NAMALWA (cell line): ENCODE measurements around the gene CYP8B1.
"Not testable (repeated sequence)": the region's sequence is repeated elsewhere in the genome, so short reads cannot be mapped to it uniquely, and the experiment has no call there.

ENCODE experiments used
- DNase-seq: peaks from one replicate; pipeline ENCODE4 v3.0.0-alpha.2; 2015; ENCODE audit warnings: low spot score

CYP8B1 gene

DNA sequence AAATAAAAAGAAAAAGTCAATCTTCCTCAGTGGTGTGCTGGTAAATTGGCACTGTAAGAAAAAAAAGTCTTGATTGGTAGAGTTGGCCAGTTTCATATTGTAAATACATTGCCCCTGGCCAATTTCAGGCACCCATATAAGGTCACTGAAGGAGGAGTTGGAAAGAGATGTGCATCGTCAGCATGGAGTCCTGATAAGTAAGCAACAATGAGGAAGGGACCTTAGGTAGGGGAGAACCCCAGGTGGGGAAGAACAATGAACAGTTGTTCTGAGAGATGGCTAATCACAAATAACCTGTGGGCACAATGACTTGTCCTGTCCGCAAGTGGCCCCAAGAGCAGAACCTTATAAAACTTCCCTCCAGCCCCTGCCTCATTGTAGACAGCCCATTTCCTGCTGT lies 8.6 kb upstream of the CYP8B1 start:
- no peak for DNase-seq

DNA sequence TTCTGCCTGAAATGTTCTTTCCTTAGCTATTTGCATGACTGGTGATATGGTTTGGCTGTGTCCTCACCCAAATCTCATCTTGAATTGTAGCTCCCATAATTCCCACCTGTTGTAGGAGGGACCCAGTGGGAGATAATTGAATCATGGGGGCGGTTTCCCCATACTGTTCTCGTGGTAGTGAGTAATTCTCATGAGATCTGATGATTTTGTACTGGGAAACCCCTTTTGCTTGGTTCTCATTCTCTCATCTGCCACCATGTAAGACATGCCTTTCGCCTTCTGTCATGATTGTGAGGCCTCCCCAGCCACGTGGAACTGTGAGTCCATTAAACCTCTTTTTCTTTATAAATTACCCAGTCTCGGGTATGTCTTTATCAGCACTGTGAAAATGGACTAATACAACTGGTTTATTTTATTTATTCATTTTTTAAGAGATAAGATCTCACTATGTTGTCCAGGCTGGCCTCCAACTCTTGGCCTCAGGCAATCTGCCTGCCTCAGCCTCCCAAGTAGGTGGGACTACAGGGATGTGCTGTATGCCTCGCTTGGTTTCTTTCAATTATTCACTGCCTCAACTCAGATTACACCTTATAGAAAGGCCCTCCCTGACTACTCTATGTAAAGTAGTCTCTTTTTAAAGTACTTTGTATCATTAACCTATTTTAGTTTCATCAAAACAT lies 7.7 kb upstream of the CYP8B1 start:
- not testable (repeated sequence) for DNase-seq

DNA sequence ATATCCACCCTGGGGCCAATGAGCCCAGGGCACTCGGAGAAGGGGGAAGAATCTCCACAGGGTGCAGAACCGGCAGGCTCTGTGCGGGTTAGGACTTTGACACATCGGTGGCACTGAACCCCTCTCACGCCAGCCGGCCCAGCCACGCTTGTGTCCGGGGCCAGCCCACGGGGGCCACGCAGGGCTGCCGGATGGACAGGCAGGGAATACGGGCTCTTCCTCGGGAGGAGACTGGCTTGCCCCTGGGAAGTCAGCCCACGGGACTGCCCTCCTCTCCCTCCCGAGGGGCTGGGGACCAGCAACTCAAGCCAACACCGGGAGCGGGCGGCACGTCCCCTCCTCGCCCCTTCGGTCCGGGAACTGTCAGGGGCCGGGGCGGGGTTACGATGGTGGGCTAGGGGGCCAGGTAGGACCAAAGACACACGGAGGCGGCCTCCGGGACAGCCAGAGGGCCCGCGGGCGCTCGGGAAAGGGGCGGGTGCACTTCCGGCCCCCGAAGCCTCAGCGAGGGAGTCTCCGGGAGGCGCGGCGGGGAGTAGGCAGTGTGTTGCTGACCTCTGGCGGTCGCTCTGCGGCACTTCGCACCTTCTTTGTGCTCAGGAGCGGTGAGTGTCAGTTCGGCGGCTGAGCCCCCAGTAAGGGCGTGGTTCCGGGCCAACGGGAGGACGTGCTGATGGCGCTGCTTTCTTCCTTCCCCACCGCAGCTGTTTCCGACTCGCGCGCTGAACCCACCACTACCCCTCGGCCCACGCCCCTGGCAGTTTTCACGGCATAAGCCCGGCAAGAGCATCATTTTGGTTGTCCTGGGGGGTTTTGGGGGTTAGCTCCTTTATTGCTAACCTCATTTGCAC lies 5.1 kb upstream of the CYP8B1 start:
- peak; percentile 86 for DNase-seq

DNA sequence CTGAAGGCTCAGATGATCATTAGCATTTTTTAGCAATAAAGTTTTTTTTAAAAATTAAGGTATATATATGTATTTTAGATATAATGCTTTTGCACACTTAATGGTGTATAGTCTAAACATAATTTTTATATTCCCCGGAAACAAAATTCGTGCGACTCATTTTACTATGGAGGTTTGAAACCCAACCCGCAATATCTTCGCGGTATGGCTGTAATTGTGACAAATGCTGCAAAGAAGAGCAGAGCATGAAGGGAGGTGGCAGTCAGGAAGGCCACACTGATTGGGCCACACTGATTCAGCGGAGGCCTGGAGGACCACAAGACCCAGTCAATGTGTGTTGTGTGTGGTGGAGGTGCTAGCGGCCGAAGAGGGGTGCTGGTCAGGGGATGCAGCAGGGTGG lies 4.5 kb upstream of the CYP8B1 start:
- DNase-seq = no peak

DNA sequence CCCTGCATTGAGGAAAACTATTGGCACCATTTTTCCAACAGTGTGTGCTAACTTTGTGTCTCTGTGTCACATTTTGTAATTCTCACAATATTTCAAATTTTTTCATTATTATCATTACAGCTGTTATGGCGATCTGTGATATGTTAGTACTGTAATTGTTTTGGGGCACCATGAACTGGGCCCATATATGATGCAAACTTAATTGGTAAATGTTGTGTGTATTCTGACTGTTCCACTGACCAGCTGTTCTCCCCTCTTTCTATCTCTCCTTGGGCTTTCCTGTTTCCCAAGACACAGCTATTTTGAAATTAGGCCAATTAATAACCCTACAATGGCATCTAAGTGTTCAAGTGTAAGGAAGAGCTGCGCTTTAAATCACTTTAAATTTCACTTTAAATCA lies 2.2 kb upstream of the CYP8B1 start:
- no peak for DNase-seq

DNA sequence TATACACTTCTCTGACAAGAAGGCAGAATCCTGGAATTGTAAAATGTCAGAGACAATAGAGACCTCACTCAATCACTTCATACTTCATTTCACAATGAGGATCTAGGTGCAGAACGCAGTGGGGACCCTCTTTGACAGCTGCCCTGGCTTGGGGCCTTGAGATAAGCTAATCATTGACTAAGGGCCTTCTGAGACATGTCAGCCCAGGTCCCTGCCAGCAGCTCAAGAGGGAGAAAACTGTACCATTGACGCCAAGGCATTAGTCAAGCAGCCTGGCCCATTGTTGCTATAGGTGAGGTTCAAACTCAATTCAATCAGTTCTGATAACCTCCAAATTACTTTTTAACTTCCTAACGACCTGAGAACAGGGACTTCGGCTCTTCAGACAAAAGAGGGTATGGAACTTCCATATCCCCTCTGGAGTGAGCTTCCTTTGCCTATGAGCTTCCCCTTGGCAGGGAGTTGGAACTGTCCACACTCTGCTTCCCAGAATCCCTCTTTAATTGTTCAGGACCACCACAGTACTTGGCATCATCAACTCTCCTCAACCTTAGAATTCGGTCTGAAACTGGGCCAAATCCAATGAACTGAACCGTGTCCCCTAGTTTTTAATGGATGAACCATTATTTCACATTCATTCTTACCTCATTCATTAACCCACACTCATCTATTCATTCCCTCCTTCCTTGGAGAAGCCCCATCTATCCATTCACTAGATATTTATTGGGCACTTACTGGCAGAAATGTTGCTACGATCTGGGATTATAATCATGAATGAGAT lies 1.5 kb upstream of the CYP8B1 start:
- no peak for DNase-seq

DNA sequence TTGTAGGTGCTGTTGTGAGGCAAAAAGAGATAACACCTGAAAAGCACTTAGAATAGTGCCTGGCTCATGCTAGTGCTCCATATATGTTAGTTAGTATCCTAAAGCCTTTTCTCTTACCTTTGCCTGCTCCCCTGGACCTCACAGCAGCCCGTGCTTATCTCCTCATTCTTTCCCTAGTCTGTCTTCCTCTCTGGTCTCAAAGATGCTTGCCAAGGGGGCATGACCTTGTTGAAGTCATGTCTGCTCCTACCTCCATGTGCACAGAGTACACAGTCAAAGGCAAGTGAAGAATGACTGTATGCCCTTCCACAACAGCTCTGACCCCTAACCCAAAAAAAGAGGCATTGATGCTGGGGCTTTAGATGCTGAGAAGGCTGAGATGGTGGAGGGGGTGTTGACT lies 722 bp upstream of the CYP8B1 start:
- DNase-seq = no peak

DNA sequence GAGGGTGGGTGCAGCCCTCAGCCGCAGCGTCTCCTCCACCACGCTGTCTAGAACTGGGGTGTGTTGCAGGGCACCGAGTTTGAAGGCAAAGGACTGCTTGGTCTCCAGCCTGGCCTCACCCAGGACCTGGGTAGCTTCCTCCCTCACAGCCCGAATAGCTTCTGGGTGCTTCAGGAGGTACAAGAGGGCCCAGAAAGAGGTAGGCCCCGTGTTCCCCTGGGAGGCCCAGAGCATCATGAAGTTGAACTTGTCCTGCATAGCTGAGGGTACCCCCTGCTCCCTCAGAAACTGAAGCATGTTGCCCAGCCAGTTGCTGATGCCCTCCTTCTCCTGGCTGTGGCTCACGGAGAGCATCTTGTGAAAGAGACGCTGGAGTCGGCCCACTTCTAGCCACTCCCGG lies 930 bp downstream of the CYP8B1 start:
- no peak for DNase-seq

DNA sequence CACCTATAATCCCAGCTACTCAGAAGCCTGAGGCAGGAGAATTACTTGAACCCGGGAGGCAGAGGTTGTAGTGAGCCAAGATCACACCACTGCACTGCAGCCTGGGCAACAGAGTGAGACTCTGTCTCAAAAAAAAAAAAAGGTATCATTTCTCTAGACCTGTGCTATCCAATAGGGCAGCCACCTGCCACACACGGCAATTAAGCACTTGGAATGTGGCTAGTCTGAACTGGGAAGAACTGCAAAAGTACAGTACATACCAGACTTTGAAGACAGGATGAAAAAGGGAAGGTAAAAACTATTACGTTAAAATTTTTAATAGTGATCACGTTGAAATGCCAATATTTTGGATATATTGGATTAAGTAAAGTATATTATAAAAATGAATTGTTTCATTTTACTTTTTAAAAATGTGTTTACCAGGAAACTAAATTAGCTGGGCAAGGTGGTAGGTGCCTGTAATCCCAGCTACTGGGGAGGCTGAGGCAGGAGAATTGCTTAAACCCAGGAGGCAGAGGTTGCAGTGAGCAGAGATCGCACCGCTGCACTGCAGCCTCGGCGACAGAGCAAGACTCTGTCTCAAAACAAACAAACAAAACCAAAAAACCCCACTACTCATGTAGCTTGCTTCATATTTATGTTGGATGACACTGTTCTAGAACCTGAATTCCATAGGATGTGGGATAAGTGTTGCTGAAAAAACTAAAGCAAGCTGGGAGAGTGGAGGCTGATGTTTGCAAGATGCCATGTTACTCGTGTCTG lies 2.3 kb downstream of the CYP8B1 start:
- no peak for DNase-seq

DNA sequence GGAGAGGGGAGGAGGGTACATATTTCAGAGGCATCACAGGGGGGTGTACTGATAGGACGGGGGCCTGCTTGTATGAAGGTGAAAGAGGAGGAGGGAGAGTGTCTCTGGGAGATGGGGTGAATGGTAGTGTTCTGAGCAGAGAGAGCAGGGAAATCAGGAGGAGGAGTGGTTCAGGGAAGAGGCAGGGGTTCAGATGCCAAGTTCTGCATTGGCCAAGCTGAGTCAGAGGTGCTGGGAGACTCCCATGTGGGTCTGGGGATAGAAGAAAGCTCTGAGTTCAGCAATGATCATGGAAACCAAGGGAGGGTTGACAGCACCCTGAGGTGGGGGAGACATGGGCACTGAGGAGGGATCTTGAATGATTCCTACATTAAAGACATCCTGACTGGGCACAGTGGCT lies 3.0 kb downstream of the CYP8B1 start:
- DNase-seq = no peak

DNA sequence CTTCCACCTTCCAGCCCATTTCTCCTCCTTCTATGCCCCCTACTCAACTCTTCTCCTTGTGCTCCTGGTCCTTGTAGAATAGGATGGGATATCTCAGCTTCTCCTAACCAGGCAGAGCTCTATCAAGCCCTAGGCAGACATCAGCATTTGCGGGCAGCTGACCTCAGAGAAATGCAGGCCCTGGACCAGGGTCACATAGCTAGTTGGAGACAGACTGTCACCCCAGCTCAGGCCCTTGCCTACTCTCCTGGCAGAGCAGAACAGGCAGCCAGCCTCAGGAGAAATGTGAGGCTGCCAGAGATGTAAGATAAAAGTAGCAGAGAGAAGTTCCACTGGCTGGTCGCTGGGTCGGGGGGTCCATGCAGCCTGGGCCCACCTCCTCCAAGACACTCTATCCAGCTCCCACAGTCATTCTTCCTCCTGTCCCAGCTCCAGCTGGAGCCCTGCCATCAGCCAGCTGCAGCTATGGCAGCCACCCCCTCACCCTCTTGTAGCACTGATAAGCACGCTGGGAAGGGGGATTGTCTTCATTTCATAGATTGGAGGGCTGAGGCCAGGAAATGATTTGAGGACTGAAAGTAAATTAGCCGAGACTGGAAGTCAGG lies 4.0 kb downstream of the CYP8B1 start:
- no peak for DNase-seq

DNA sequence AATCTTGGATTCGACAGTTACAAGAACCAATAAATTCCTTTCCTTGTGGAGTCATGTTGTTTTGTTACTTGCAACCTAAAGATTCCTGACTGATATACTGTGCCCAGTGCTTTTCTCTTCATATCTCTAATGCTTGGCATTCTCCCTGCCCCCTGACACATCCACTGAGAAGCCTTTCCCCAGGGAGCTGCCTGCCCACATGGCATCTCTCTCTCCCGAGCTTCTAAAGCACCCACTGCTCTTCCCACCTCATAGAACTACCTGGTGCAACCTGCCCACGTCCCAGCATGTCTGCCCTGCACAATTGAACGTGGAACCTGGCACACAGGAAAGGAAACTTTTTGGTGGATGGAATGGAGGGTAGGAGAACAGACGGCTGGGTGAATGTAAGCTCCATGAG lies 6.8 kb downstream of the CYP8B1 start:
- DNase-seq = no peak

DNA sequence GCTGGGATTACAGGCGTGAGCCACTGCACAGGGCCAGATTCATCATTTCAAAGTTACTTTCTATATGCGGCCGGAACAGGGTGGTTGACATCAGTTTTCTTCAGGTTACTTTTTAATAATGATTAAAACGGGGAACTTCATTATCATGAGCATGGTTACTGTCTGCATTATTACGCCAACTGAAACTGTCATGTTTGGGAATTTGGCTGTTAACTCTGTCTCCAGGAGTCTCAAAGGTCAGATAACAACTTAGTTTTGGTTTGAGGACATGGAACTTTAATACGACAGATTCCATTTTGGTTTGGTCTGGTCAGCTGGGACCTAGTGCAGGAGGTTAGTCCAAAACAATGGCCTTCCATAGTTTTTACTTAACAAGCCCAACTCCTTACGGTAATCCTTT lies 8.5 kb downstream of the CYP8B1 start:
- DNase-seq = no peak

DNA sequence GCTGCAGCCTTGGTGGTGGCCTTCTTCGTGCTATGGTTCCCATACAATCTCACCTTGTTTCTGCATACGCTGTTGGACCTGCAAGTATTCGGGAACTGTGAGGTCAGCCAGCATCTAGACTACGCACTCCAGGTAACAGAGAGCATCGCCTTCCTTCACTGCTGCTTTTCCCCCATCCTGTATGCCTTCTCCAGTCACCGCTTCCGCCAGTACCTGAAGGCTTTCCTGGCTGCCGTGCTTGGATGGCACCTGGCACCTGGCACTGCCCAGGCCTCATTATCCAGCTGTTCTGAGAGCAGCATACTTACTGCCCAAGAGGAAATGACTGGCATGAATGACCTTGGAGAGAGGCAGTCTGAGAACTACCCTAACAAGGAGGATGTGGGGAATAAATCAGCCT lies 10.4 kb downstream of the CYP8B1 start:
- no peak for DNase-seq

DNA sequence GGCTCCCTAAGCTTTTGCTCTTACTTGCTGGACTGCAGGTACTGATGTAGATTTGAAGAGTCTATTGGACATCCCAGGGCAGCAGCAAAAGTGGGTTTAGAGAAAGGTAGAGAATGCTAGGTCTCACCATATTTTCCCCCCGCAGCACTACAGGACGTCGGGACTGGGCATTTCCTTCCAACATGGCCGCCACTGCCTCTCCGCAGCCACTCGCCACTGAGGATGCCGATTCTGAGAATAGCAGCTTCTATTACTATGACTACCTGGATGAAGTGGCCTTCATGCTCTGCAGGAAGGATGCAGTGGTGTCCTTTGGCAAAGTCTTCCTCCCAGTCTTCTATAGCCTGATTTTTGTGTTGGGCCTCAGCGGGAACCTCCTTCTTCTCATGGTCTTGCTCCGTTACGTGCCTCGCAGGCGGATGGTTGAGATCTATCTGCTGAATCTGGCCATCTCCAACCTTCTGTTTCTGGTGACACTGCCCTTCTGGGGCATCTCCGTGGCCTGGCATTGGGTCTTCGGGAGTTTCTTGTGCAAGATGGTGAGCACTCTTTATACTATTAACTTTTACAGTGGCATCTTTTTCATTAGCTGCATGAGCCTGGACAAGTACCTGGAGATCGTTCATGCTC lies 11.2 kb downstream of the CYP8B1 start:
- DNase-seq = no peak

DNA sequence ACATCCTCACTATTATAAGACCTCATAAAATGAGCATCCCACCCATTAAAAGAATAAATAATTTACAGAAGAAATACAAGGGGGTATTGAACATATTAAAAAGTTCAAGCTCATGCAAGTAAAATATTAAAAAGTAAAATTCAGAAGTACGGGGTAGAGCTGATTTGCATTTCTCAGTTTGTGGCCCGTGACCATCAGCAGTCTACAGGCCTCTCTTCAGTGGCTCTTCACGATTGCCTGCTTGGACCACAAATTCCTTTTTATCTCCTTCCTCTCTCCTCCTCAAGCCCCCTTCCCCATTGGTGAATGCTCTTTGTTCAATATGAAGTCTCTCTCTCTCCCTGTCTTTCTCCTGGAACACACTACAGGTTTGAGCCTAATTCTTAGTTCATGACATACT lies 19.1 kb downstream of the CYP8B1 start:
- no peak for DNase-seq

DNA sequence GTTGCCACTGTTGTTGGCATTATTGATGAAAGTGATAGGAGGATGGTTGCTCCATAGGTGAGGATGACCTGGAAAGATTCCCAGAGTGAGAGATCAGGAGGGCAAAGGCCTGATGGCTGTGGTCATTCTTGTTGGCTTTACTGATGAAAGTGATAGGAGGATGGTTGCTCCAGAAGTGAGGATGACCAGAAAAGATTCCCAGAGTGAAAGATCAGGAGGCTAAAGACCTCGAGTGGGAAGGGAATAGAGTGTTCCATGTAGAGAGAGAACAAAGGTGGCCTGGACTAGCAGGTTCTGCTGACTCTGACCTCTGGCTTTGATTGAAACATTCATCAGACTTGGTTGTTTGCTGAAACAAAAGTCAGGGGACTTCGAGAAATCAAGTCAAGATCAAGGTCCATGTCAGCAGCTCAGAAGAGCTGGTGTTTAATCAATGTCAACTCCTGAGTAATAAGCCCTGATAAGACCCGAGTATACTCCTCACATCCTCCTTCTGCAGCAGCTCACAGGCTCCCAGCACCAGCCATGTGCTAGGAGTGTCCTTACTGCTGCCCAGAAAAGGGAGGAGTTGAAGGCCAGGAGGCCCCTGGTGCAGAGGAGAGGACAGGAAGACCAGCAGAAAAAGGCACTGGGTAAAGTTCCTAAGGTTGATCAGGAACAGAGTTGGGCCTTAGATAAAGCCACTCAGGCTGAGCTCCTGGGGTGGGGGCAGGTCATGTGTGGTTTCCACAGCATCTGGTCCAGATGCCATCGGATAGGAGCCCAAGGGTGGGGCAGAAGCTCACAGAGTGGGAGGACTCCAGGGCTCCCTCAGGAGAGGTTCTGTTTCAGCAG lies 19.9 kb downstream of the CYP8B1 start:
- DNase-seq = no peak

DNA sequence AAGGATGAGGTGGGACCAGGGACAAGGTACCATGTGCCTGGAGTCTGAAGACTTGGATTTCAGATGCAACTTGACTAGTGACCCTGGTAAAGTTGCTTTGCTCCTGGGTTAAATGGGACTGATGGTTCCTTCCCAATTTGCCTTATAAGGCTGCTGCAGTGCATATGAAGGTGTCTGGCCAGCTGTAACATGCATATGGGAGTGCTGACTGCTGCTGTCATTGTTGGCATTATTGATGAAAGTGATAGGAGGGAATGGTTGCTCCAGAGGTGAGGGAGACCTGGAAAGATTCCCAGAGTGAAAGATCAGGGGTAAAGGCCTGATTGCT lies 20.5 kb downstream of the CYP8B1 start:
- DNase-seq = no peak

DNA sequence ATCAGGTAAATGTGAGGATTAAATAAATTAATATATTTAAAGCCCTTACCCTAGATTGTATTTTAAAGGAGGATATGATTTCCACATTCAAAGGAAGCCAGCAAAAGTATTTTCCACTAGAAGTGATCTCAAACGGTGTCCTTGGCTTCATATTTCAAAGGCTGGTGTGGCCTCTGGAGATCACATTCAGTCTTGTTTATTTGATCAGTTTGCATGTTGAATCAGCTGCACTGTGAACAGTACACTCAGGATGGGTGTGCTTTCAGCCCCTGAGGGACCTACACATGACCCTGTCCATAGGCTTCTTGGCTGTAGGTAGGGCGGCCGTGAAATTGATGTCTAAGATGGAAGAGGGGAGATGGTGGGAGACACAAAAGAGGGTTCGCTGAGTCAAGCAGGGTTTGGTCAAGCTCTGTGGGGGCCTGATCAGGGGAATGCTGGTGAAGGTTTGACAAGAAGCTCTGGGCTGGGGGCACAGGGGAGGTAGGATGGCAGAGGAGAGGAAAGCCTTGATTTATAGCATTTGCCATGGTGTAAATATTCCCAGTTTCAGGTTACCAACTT lies 21.9 kb downstream of the CYP8B1 start:
- no peak for DNase-seq

DNA sequence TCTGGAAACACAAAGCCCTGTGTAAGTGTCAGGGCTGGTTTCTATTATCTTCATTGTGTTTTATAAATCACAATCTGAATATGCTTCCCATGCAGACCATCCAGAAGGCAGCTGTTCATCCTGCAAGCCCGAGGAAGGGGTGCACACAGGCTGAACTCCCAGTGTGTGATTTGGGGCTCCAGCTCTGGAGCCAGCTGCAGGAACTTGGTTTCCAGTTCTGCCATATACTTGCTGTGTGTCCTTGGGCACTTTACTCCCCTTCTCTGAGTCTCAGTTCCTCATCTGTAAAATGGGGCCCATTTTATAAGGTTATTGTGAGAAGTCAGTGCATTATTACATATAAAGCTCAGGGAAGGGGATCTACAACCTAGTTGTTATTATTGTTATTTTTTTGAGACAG lies 22.6 kb downstream of the CYP8B1 start:
- DNase-seq = no peak
